Islet precursor cell (in vitro differentiated cells): ENCODE results near the gene RUNDC3A.
"Not testable (repeated sequence)": the region's sequence is repeated elsewhere in the genome, so short reads cannot be mapped to it uniquely, and the experiment has no call there.

Experiments used
- DNase-seq: peaks from one replicate; pipeline ENCODE4 v3.0.0-alpha.2; 2018

Gene RUNDC3A

DNA sequence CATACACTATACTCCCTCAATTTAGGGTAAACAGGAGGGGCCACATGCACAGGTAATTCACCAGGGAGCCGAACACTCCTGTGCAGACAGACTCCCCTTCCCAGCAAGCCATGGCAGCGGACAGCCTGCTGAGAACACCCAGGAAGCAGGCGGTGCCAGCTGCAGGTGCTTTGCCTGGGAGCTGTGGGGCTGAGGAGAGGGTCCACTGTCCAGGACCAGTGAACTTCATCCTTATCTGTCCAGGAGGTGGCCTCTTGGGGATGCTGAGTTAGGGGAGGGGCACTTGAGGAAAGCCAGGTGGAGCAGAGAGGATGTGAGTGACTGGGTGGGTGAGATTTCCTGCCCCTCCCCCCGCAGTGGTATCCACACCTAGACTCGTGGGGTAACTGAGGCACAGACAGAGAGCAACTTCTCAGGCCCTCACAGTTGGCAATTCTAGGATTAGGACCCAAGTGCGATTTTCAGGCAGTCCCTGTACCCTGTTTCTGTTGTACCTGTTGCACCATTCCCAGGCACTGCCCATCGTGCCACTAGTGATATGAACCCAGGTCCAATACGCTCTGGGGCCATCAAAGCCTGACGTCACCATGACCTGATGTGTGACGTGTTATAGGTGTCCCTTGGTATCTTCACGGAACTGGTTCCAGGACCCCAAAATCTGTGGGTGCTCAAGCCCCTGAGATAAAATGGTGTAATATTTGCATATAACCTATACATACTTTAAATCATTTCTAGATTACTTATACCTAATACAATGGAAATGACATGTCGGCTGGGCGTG lies 37.9 kb downstream of the RUNDC3A start:
- peak; percentile 43 for DNase-seq

DNA sequence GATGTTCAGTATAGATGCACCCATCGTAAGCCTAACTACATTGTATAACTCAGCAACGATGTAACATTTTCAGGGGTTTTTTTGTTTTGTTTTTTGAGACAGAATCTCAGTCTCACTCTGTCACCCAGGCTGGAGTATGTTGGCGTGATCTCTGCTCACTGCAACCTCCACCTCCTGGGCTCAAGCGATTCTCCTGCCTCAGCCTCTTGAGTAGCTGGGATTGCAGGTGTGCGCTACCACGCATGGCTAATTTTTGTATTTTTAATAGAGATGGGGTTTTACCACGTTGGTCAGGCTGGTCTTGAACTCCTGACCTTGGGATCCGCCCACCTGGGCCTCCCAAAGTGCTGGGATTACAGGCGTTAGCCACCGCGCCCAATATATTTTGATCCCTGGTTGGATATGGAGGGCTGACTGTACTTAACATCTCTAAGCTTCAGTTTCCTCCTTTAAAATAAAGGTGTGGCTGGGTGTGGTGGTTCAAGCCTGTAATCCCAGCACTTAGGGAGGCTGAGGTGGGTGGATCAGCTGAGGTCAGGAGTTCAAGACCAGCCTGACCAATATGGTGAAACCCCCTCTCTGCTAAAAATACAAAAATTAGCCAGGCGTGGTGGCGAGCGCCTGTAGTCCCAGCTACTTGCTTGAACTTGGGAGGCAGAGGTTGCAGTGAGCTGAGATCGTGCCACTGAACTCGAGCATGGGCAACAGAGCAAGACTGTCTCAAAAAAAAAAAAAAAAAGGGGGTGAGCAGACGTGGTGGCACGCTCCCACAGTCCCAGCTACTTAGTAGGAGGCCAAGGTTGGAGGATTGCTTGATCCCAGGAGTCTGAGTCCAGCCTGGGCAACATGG lies 39.0 kb downstream of the RUNDC3A start:
- DNase-seq: not testable (repeated sequence)

DNA sequence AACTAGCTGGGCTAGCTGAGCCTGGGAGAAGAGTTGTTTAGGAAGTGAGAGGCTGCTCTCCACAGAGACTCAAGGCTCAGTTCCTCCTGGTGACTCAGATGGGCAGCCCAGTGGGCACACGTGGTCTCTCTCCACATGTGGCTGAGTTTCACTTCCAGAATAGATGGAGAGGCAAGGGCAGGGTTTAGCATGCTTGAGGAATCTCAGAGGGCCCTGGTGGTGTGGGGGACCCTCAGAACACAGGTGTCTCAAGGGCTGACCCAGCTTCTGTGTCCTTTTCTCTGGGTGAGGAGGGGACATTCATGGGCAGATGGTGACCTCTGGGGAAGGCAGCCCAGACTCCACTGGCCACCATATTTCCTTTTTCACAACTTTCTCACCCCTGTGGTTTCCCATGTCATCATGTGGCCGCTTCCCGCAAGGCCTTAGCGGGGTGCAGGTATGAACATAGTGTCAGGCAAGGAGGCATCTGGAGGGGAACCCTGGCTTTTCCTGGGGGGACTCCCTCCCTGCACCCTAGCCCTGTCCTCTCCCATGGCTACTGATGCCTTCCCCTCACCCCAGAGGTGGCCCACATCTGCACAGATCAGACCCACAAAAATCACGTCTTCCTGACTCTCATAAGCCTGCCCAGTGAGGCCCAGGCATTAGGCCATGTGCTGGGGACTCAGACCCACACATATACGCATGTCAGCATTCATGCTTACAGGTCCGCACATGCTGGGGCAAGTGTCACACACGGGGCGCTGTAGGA lies 40.0 kb downstream of the RUNDC3A start:
- no peak for DNase-seq

DNA sequence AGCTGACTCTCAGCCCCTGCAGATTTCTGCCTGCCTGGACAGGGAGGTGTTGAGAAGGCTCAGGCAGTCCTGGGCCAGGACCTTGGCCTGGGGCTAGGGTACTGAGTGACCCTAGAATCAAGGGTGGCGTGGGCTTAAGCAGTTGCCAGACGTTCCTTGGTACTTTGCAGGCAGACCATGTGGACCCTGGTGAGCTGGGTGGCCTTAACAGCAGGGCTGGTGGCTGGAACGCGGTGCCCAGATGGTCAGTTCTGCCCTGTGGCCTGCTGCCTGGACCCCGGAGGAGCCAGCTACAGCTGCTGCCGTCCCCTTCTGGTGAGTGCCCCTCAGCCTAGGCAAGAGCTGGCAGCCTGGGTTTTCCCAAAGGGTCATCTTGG lies 40.6 kb downstream of the RUNDC3A start:
- no peak for DNase-seq

DNA sequence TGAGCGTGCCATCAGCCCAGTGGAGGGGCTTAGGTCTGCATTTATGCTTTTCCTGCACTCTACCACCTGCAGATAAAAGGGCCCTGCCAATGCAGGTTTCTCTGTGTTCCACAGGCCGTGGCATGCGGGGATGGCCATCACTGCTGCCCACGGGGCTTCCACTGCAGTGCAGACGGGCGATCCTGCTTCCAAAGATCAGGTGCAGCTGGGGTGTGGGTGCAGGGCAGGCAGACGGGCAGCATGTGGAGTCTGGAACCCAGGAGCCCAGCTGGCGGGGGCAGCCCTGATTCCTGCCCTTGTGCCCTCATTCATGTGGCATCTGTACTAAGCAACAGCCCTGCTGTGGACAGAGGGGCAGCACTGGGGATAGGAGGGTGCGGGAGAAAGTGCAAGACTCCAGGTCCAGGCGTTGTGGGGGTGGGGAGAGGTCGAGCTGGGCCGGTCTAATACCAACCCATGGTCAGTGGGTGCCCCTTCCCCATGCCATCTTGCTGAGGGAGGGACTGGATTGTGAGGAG lies 41.2 kb downstream of the RUNDC3A start:
- no peak for DNase-seq

DNA sequence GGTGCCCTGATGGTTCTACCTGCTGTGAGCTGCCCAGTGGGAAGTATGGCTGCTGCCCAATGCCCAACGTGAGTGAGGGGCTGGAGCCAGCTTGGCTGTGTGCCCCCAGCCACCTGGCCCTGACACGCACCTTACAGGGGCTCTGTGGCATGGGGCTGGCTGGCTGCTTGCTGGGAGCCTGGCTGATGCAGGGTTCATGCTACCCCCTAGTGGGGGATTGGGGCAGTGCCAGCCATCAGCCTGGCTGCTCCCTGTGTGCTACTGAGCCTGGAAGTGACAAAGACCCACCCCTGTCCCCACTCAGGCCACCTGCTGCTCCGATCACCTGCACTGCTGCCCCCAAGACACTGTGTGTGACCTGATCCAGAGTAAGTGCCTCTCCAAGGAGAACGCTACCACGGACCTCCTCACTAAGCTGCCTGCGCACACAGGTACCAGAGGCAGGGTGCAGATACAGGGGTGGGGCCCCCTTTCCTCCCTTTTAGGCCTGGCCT lies 42.4 kb downstream of the RUNDC3A start:
- peak; percentile 93 for DNase-seq

DNA sequence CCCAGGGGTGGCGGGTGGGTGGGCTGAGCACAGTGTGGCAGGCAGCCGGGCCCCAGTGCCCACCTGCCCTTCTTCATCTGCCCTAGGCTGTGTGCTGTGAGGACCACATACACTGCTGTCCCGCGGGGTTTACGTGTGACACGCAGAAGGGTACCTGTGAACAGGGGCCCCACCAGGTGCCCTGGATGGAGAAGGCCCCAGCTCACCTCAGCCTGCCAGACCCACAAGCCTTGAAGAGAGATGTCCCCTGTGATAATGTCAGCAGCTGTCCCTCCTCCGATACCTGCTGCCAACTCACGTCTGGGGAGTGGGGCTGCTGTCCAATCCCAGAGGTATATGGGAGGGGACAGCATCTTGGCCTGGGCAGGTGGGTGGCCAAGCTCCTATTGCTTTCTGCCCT lies 43.1 kb downstream of the RUNDC3A start:
- DNase-seq: no peak

DNA sequence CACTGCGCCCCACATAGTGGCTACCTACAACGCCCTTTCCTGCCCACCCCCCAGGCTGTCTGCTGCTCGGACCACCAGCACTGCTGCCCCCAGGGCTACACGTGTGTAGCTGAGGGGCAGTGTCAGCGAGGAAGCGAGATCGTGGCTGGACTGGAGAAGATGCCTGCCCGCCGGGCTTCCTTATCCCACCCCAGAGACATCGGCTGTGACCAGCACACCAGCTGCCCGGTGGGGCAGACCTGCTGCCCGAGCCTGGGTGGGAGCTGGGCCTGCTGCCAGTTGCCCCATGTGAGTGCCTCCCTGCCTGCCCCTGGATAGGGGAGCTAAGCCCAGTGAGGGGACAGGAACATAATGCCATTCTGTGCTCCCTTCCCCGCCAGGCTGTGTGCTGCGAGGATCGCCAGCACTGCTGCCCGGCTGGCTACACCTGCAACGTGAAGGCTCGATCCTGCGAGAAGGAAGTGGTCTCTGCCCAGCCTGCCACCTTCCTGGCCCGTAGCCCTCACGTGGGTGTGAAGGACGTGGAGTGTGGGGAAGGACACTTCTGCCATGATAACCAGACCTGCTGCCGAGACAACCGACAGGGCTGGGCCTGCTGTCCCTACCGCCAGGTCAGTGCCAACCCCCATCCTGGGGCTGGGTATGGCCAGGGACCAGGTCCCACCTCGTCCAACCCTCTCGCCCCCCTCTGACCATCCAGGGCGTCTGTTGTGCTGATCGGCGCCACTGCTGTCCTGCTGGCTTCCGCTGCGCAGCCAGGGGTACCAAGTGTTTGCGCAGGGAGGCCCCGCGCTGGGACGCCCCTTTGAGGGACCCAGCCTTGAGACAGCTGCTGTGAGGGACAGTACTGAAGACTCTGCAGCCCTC lies 43.8 kb downstream of the RUNDC3A start:
- DNase-seq: no peak

DNA sequence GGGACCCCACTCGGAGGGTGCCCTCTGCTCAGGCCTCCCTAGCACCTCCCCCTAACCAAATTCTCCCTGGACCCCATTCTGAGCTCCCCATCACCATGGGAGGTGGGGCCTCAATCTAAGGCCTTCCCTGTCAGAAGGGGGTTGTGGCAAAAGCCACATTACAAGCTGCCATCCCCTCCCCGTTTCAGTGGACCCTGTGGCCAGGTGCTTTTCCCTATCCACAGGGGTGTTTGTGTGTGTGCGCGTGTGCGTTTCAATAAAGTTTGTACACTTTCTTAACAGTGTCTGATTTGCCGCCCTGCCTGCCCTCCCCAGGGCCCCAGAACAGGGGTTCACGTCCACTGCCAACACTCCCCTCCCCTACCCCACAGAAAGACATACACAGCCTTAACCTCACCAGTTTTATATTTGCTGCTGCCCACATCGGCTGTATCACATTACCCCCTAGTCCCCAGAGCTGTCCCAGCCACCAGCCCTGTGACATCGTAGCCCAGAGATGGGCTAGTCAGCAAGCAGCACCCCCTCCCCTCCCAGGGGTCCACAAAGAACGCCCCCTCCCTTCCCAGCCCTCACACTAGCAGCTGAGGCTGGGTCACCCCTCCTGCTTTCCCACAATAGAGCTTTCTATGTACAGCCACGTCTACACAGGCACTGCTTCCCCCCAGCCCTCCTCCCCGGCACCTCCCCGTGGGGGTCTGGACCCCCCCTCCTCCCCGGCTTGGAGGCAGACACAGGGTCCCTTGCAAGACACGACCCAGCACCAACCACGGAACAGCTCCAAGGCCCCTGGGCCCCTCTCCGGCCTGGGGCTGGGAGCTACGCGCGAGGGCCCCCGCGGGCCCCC lies 44.6 kb downstream of the RUNDC3A start:
- no peak for DNase-seq

DNA sequence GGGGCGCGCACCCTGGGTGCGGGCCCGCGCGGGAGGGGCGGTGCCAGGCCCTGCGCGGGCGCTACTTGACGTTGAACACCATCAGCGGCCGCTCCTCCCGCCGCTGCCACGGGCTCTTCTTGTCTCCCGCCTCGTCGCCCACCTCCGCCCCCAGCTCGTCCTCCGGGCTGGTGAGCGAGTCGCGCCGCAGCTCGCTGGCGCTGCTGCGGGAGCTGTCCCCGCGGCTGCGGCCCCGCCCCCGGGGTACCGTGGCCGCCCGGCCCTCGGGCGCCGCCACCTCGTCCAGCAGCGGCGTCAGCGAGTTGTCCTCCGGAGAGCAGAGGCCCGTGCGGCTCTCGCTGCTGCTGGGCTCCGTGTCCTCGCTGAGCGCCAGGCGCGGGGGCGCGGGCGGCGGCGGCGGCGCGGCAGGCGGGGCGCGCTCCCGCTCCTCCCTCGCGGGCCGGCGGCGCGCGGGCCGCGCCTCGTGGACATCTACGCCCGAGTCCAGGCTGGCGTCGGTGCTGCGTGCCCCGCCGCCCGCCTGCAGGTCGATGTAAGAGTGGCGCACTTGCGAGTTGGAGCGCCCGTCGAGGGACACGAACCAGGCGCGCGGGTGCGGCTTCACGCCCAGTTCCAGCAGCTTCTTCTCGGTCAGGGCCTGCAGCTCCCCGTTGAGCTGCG lies 45.4 kb downstream of the RUNDC3A start:
- DNase-seq: peak; percentile 79

DNA sequence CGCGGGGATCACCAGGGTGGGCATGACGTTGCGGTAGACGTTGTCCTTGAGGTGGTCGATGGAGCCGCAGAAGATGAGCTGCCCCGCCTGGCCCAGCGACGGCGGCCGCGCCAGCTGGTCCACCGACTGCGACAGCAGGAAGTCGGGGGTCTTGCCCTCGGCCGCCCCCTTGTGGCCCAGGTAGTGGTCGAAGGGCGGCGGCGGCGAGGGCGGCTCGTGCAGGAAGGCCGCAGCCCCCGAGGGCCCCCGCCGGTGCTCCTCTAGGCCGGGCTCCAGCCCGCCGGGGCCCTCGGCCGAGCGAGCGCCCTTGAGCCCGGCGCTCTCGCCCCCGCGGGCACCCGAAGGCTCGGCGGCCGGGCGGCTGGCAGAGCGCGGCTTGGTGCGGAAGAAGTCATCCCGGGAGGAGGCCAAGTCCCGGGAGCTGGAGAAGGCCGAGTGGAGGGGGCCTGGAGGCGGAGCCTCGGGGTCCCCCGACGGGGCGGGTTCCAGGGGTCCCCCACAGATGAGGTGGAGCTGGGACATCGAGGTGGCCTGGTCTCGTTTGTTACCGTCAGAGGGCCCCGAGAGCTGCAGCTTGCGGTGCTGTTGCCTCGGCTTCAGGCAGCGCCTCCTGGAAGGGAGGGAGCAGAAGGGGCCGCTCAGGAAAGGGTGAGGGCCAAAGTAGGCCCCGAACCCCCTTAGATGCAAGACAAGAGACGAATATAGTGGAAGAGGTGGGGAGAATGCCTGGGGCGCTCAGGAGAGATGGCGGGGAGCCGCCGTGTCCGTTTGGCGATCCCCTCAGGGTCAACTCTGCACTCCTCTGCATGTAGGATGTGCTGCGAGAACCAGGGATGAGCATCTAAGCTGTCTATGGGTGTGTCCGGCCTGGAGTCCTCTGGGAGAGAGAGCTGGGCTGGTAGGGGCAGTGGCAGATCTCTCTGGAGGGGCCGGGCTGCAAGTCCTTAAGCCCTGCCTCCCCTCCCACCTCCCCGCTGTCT lies 46.5 kb downstream of the RUNDC3A start:
- peak; percentile 89 for DNase-seq

DNA sequence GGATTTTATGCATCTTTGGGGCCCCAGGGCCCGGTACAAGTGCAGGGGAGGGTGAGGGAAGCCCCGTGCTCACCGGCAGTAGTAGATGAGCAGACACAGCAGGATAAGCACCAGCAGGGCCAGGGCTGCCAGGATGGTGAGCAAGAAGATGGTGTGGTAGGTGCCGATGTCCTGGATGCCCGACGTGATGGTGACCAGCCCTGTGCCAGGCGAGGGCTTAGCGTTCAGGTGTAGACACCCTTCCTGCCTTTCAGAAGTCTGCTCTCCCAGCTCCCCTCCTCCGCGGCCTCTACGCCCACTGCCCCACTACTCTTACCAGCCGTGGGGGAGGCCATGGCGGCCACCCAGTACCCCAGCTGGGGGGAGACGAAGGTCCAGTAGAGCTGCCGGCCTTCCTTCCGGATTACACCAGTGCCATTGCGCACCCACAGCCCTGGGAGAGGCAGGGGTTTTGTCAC lies 47.3 kb downstream of the RUNDC3A start:
- no peak for DNase-seq

DNA sequence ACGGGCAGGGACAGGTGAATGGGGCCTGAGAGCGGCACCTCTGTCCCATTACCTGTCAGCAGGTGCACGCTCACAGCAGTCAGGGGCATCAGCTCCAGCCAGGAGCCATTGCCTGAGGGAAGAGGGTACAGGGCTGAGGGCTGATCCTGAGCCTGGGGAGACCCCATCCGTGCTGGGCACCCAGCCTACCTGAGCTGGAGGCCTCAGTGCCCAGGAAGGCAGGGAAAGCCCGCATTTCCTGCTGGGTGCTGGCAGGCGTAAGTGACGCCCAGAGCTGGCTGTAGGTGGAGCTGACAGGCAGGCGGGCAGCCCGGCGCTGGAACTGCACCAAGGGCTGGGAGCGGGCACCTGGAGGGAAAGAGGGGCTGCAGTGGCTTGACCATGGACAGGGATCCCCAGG lies 47.8 kb downstream of the RUNDC3A start:
- no peak for DNase-seq

DNA sequence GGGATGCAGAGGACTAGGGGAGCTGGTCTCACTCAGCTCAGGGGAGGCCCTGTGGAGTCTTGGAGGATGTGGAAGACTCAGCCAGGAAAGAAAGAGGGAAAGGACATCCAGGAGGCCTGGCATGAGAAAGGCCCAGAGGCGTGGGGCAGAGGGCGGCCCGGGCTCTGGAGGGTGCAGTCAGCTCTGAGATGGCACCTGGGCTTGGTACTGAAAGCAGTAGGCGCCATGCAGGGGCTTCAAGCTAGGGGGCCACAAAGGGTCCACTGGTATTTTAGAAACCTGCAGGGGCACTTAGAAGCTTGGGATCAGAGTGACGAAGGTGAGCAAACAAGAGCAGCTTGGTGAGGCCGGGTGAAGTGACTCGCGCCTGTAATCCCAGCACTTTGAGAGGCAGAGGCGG lies 49.7 kb downstream of the RUNDC3A start:
- DNase-seq: no peak

DNA sequence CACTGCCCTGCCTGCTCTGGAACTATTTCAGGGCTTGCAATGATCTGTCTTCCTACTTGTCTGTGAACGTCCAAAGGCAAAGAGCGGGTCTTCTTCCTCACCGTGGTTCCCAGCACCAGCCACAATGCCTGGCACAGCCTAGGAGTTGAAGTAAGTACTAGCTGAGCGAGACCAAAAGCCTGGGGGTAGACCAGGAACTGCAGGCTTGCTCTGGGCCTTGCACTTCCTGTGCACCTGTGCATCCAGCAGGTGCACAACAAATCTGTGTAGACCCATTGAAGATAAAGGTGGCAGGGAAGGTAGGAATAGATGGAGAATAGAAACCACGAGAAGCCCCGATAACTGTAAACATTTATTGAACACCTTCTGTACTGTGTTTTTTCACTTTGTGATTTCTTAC lies 50.6 kb downstream of the RUNDC3A start:
- no peak for DNase-seq

DNA sequence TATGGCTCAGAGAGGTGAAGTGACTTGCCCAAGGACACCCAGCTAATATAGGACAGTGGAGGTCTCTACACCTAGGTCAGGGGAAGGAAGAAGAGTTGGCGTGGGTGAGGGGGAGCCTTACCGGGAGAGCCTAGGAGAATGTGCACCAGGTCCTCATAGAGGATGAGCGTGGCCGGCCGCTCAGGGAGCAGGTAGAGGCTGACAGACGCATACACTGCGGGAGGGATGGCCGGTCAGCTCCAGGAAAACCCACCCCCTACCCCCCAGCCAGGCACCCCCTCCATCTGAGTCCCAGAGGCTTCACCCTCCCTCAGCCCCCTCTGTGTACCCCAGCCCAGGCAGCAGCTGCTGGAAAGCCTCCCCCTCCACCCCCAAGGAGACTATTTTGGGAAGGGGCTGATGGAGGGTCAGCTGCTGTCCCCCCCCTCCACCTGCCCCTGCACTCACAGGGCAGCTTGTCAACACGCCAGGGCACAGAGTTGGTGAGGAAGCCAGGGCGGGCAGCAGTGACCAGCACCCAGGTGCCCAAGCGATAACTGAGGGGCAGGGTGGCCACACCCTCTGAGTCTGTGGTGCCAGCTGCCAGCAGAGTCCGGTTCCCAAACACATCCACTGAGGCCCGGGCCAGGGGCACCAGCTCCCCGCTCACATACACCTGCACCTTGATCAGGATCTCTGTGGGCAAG lies 51.2 kb downstream of the RUNDC3A start:
- no peak for DNase-seq

DNA sequence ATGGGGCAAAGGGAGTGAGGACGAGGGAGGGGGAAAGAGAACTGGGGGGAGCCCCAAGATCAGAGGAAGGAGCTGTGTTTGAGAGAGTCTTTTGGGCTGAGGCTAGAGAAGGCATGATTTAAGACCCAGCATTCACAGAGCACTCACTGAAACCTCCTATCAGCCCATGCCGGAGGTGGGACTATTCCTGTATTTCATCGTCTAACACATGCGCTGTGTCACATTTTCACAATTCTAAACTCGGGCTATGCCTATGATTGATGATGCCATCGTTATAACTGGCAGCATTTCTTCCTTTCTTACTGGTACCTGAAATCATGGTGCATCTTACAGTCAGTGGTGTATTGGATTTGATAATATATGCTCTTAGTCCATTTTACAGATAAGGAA lies 51.7 kb downstream of the RUNDC3A start:
- no peak for DNase-seq

DNA sequence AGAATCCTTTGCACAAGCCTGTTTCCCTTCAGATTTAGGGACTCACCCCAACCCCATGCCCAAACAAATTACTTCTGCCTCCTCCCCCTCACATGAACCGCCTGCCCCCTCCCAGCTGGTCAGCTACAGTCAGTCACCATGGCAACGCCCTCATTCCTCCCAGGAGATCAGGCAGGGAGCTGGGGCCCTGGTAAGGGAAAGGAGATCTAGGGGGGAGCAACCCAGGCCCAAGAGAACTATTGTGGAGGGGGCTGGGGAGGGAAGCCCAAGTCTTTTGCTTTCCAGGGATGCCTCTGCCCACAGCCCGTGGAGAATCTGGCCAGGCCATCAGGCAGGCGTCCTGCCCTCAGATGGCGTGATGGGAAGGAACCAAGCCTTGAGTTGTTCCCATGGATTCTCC lies 52.4 kb downstream of the RUNDC3A start:
- DNase-seq: no peak
